Measurements from ENCODE around the gene CLCF1. TPM values are rescaled to one million over a fixed set of nuclear protein-coding genes. Genes with fewer than 3 reads are reported as not detected.

CLCF1 gene
- total and polyA plus RNA-seq, 8 donors: 2.6 to 69.2 (median 5.4) TPM; not detected in 1

DNA sequence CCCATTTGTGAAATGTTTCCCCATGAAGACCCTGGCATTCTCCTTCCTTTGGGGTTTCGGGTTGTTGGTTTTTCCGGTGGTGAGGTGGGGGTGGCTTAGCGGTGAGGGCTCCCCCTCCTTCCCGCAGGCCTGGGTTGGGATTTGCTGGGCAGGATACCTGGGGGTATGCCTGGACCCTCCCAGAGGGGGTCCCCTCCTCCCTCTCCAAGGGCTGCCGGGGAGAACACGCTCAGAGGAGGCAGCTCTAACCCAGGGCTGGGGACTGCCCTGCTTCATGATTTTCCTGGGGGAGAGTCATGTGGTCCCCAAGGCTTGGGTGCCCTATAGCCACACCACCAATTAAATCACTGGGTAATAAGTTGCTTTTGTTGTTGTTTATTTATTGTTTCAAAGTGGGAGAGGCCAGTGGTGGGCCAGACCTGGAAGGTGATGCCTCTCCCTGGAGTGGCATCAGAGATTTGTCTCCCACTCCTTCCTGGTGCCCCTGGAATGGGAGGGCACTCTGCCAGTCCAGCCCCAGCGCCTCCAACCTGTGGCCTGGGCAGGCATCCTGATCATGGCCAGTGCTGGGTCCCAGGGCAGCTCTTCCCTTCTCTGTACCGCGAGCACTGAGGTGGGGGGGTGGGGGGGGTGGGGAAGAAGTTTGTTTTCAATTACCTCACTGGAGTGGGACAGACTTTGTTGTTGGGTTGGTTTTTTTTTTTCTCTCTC lies 1.3 kb upstream of the CLCF1 start:
- peaks cover 37 to 62% (median 53%) of the 10 kb centered on the region in 4 donors for H3K4me1 ChIP-seq
- H3K36me3 ChIP-seq: no peaks in the 10 kb centered on the region
- WGBS, 5 donors: 19 to 36% (median 26%) methylated on average over 5 to 9 of the region's 9 CpGs
- H3K9me3 ChIP-seq: no peaks in the 10 kb centered on the region
- intact Hi-C loops (cut with DNase I; ENCODE audit: low total_unique reads): no loop called here
- peak overlapping the region; percentile 72 to 99 (median 97) for H3K27ac ChIP-seq
- H3K27me3 ChIP-seq: no peaks in the 10 kb centered on the region
- H3K4me3 ChIP-seq: peak overlapping the region in 2 of 4 donors; percentile 66 to 77
- peak in 1 of 2 donors; percentile 34 for DNase-seq
- TF ChIP-seq POLR2AphosphoS5 (IDR thresholded peaks at IDR 0.05): no peak
- TF ChIP-seq, protein P1, sequence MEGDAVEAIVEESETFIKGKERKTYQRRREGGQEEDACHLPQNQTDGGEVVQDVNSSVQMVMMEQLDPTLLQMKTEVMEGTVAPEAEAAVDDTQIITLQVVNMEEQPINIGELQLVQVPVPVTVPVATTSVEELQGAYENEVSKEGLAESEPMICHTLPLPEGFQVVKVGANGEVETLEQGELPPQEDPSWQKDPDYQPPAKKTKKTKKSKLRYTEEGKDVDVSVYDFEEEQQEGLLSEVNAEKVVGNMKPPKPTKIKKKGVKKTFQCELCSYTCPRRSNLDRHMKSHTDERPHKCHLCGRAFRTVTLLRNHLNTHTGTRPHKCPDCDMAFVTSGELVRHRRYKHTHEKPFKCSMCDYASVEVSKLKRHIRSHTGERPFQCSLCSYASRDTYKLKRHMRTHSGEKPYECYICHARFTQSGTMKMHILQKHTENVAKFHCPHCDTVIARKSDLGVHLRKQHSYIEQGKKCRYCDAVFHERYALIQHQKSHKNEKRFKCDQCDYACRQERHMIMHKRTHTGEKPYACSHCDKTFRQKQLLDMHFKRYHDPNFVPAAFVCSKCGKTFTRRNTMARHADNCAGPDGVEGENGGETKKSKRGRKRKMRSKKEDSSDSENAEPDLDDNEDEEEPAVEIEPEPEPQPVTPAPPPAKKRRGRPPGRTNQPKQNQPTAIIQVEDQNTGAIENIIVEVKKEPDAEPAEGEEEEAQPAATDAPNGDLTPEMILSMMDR (IDR thresholded peaks at IDR 0.05): no peak
- TF ChIP-seq EP300 (IDR thresholded peaks at IDR 0.05): no peak
- no peak for TF ChIP-seq POLR2A (IDR thresholded peaks at IDR 0.05)

DNA sequence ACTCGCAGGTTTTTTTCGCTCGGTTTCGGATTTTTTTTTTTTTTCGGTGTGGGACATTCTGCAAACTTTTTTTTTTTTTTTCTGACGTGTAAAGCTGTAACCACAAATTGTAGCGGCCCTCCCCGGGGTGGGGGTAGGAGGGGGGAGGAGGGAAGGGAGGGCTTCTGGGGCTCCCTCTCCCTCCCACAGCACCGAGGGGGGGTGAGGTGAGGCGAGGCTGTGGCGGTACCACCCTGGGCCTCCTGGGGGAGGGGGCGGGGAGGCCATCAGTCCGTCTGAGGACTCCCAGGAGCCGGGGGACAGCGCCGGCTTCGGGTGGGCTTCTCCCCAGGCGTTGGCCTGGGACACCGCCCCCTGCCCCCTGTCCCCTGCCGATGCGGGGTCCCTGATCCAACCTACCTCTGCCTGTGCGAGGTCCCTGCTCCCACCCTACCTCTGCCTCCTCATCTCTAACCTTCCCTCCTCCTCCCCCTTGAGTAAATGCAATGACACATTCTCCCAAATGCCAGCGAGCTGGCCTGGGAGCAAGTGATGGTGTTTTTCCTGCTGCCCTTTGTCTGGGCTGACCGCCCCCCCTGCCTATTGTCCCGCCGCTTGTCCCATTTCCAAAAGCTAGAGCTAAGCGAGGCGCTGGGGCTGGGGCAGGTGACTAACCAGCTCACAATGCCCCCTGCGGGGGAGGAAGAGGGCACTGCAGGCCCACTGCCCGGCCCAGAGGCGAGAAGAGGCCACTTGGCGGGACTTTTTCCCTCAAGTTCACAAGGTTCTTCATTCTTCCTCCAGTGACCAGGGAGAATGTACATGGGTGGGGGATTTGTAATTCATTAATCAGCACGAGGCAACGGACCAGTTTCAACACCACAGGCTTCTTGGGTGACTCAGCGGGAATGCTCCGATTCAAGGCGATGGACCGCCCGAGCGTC lies 511 bp upstream of the CLCF1 start:
- intact Hi-C loops (cut with DNase I; ENCODE audit: low total_unique reads): no loop called here
- WGBS, 5 donors: 2 to 11% (median 4%) methylated on average over 29 to 40 of the region's 40 CpGs
- peak overlapping the region; percentile 66 to 92 (median 78) for H3K4me3 ChIP-seq
- no peaks in the 10 kb centered on the region for H3K36me3 ChIP-seq
- peak; percentile 29 to 86 (median 45) for TF ChIP-seq POLR2AphosphoS5 (IDR thresholded peaks at IDR 0.05)
- no peak for TF ChIP-seq EP300 (IDR thresholded peaks at IDR 0.05)
- TF ChIP-seq, protein P1 (IDR thresholded peaks at IDR 0.05): peak in 5 of 7 experiments; percentile 25 to 62 (median 44)
- TF ChIP-seq POLR2A (IDR thresholded peaks at IDR 0.05): peak in 1 of 4 donors; percentile 46
- H3K4me1 ChIP-seq: peaks cover 44 to 62% (median 57%) of the 10 kb centered on the region in 4 donors
- no peaks in the 10 kb centered on the region for H3K9me3 ChIP-seq
- peak; percentile 76 to 87 for DNase-seq
- H3K27me3 ChIP-seq: no peaks in the 10 kb centered on the region
- H3K27ac ChIP-seq: peak overlapping the region; percentile 80 to 99 (median 97)

DNA sequence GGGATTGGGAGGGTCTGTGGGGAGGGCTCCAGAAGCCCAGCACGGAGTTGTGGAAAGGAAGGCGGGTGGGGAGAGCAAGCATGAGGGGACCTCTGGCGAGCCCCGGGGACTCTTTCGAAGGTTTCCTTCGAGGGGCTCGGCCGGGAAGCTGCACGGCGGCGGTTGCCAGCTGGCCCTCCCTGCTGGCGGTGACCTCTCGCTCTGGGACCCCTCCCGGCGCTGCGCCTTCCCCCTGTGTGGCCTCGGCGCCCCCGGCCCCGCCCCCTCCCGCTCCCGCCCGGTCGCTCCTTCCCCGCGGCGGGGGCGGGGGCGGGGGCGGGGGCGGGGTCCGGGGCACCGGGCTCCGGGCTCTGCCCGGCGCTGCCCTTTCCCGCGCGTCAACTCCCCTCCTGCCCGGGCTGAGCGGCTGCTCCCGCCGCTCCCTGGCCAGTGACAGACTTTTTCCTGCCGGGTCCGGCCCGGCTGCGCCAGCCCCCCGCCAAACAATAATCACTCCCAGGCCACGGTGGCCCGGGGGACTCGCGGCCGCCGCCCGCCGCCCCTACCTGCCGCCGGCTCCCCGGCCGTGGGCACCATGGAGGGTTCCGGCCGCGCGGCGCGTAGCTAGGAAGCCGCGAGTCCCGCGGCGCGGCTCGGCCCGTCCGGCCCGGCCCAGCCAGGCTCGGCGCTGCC lies 941 bp downstream of the CLCF1 start:
- Histone ChIP-seq H3K9me3 (no peaks in the 10 kb centered on the region), H3K27ac (peak overlapping the region; percentile 80 to 99 (median 97)), H3K36me3 (no peaks in the 10 kb centered on the region), H3K4me3 (peak overlapping the region; percentile 66 to 92 (median 78)), H3K27me3 (no peaks in the 10 kb centered on the region), H3K4me1 (peaks cover 47 to 76% (median 64%) of the 10 kb centered on the region in 4 donors)
- intact Hi-C loops (cut with DNase I; ENCODE audit: low total_unique reads): no loop called here
- WGBS, 5 donors: 0% methylated on average over 7 to 75 of the region's 78 CpGs
- peak in 1 of 2 donors; percentile 76 for DNase-seq
- TF ChIP-seq POLR2A (IDR thresholded peaks at IDR 0.05) (no peak), POLR2AphosphoS5 (IDR thresholded peaks at IDR 0.05) (peak in 1 of 3 donors; percentile 32), EP300 (IDR thresholded peaks at IDR 0.05) (no peak)
- TF ChIP-seq, protein P1 (IDR thresholded peaks at IDR 0.05): no peak

DNA sequence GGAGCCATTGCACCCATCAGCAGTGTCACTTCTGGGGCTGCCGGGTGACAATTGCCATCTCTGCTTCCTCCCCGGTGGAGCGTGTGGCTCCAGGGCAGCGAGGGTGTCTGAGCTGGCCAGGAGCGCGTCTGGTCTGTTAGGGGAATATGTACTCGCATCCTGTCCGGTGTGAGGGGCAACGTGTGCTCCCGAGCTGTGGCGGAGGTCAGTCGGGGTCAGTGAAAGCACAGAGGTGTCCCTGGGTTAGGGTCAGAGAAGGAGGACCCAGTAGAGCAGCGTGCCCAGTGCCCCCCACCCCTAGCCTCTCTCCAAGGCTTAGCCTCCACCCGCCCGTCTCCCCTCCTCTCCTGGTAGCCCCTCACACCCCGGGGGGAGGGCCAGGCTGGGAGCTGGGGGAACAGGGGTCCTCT lies 1.5 kb downstream of the CLCF1 start:
- peak overlapping the region; percentile 48 to 99 (median 97) for H3K27ac ChIP-seq
- 9 to 25% (median 15%) methylated on average over 13 to 16 of the region's 16 CpGs for WGBS, 5 donors

More for the DNA sequence above, 1.5 kb downstream of the CLCF1 start:
- H3K36me3 ChIP-seq: no peaks in the 10 kb centered on the region
- H3K27me3 ChIP-seq: no peaks in the 10 kb centered on the region
- intact Hi-C loops (cut with DNase I; ENCODE audit: low total_unique reads): no loop called here
- peak overlapping the region; percentile 66 to 92 (median 78) for H3K4me3 ChIP-seq
- peaks cover 52 to 81% (median 69%) of the 10 kb centered on the region in 4 donors for H3K4me1 ChIP-seq
- TF ChIP-seq, protein P1 (IDR thresholded peaks at IDR 0.05): no peak
- no peak for TF ChIP-seq EP300 (IDR thresholded peaks at IDR 0.05)
- TF ChIP-seq POLR2A (IDR thresholded peaks at IDR 0.05): no peak
- TF ChIP-seq POLR2AphosphoS5 (IDR thresholded peaks at IDR 0.05): no peak
- H3K9me3 ChIP-seq: no peaks in the 10 kb centered on the region
- peak in 1 of 2 donors; percentile 41 for DNase-seq

Measured in stomach (tissue), 9 donors.